H1 (cell line): ENCODE measurements around the gene CIPC. TPM values are rescaled to one million over a fixed set of nuclear protein-coding genes. Genes with fewer than 3 reads are reported as not detected.
A peak's percentile ranks its signal among the peaks of the same experiment; 100 is the strongest.

Source experiments
- CTCF ChIA-PET: fragments of 300-600 bp; sonication (Branson Sonifier 250); formaldehyde crosslinking; loops from one replicate; lab custom pipeline; 2021; ENCODE audit not compliant: partially characterized antibody; lab: Charles Lee
- POLR2A ChIA-PET: fragments of 300-600 bp; sonication (Branson Sonifier 250); formaldehyde crosslinking; loops from one replicate; lab custom pipeline; 2021; ENCODE audit warnings: inconsistent platforms; ENCODE audit not compliant: partially characterized antibody; lab: Charles Lee
- DNase-seq, 2 experiments: peaks; one replicate each; pipeline versions ENCODE4 v3.0.0 to v3.0.0-alpha.2; 2010 to 2022; ENCODE audit warnings: low spot score in 2 of 2, low read depth in 1 of 2, mixed read lengths in 1 of 2
- FAIRE-seq: peaks from 2 replicates; lab custom pipeline; 2011; peaks lifted over from hg19 to GRCh38; lab: Jason Lieb, UNC
- H2AFZ ChIP-seq: 2 replicates; pipeline ENCODE4 v1.8.1; 2012; ENCODE audit warnings: low read length, inconsistent platforms
- H2AK5ac ChIP-seq: 2 replicates; pipeline ENCODE4 v1.6.1; 2013; ENCODE audit warnings: low read depth, low read length
- H2BK120ac ChIP-seq: replicated peaks from 2 replicates; pipeline ENCODE3; 2013; ENCODE audit warnings: low read depth, low read length, inconsistent platforms
- H2BK12ac ChIP-seq: 2 replicates; pipeline ENCODE4 v1.6.1; 2013; ENCODE audit warnings: low read depth, low read length
- H2BK15ac ChIP-seq: 2 replicates; pipeline ENCODE4 v1.6.1; 2013; ENCODE audit warnings: low read length
- H2BK20ac ChIP-seq: 2 replicates; pipeline ENCODE4 v1.6.1; 2013; ENCODE audit warnings: low read length
- H2BK5ac ChIP-seq: 2 replicates; pipeline ENCODE4 v1.6.1; 2013; ENCODE audit warnings: low read depth, low read length
- H3K14ac ChIP-seq: 2 replicates; pipeline ENCODE4 v1.6.1; 2013; ENCODE audit warnings: inconsistent platforms; ENCODE audit not compliant: insufficient read length
- H3K18ac ChIP-seq: 2 replicates; pipeline ENCODE4 v1.6.1; 2013; ENCODE audit warnings: low read length; ENCODE audit errors: extremely low read depth
- H3K23ac ChIP-seq: 2 replicates; pipeline ENCODE4 v1.6.1; 2013; ENCODE audit warnings: inconsistent platforms; ENCODE audit not compliant: insufficient read length
- H3K23me2 ChIP-seq: 2 replicates; pipeline ENCODE4 v1.6.1; 2013; ENCODE audit warnings: low read depth, low read length
- H3K27ac ChIP-seq: 2 replicates; pipeline ENCODE4 v1.6.1; 2011; ENCODE audit warnings: low read depth, low read length, inconsistent platforms
- H3K27me3 ChIP-seq, 4 experiments: replicated peaks in 1 of 4; 1 replicate in 1 of 4; 2 replicates in 3 of 4; pipeline versions ENCODE4 v1.6.1 to v1.8.1; 2011 to 2013; ENCODE audit warnings: low read length in 3 of 4, mild to moderate bottlenecking in 3 of 4, inconsistent platforms in 2 of 4, mixed read lengths in 2 of 4, moderate library complexity in 1 of 4; ENCODE audit not compliant: control insufficient read depth in 3 of 4, insufficient read depth in 3 of 4; ENCODE audit errors: extremely low read depth in 1 of 4
- H3K36me3 ChIP-seq, 4 experiments: 2 replicates each; pipeline versions ENCODE4 v1.6.1 to v1.8.1; 2011 to 2013; ENCODE audit warnings: mild to moderate bottlenecking in 4 of 4, low read length in 3 of 4, moderate library complexity in 2 of 4, control low read depth in 1 of 4, inconsistent platforms in 1 of 4; ENCODE audit not compliant: insufficient read depth in 4 of 4, control insufficient read depth in 2 of 4
- H3K4ac ChIP-seq: replicated peaks from 2 replicates; pipeline ENCODE3; 2013; ENCODE audit warnings: low read length, low read depth, mixed read lengths, inconsistent platforms; ENCODE audit not compliant: insufficient read length
- H3K4me1 ChIP-seq, 4 experiments: replicated peaks in 1 of 4; 1 replicate in 1 of 4; 2 replicates in 3 of 4; pipeline versions ENCODE4 v1.6.1 to v1.8.1; 2011 to 2013; ENCODE audit warnings: low read length in 3 of 4, inconsistent platforms in 2 of 4, mixed read lengths in 1 of 4; ENCODE audit not compliant: insufficient read depth in 4 of 4, control insufficient read depth in 3 of 4
- H3K4me2 ChIP-seq, 2 experiments: 2 replicates each; pipeline versions ENCODE4 v1.6.1 to v1.8.1; 2011 to 2013; ENCODE audit warnings: low read depth in 2 of 2, low read length in 2 of 2, control low read depth in 1 of 2, inconsistent platforms in 1 of 2, mild to moderate bottlenecking in 1 of 2; ENCODE audit not compliant: insufficient read depth in 1 of 2
- H3K4me3 ChIP-seq, 4 experiments: fragments of 200-600, 300-600 bp in 1 of 4; sonication (generic), shearing (Covaris generic), sonication (Bioruptor Twin) in 1 of 4; 2 replicates each; pipeline versions ENCODE4 v1.5.1 to v1.8.1; 2011 to 2016; ENCODE audit warnings: low read length in 4 of 4, low read depth in 3 of 4, control low read depth in 2 of 4, inconsistent platforms in 2 of 4, mild to moderate bottlenecking in 2 of 4, mixed read lengths in 1 of 4, moderate library complexity in 1 of 4; ENCODE audit not compliant: insufficient read depth in 2 of 4; ENCODE audit errors: extremely low read depth in 1 of 4
- H3K56ac ChIP-seq: replicated peaks from 2 replicates; pipeline ENCODE3; 2013; ENCODE audit warnings: low read depth, mild to moderate bottlenecking, mixed read lengths, low read length, inconsistent platforms; ENCODE audit not compliant: insufficient read length
- H3K79me1 ChIP-seq: 2 replicates; pipeline ENCODE4 v1.6.1; 2013; ENCODE audit warnings: low read depth, low read length, control low read depth
- H3K79me2 ChIP-seq, 2 experiments: 2 replicates each; pipeline versions ENCODE4 v1.6.1 to v1.8.1; 2012 to 2013; ENCODE audit warnings: low read length in 2 of 2, mild to moderate bottlenecking in 2 of 2, inconsistent platforms in 1 of 2; ENCODE audit not compliant: insufficient read depth in 2 of 2, control insufficient read depth in 1 of 2
- H3K9ac ChIP-seq, 4 experiments: replicated peaks in 1 of 4; 1 replicate in 1 of 4; 2 replicates in 3 of 4; pipeline versions ENCODE4 v1.6.1 to v1.8.1; 2011 to 2013; ENCODE audit warnings: low read depth in 3 of 4, low read length in 3 of 4, control low read depth in 2 of 4, mild to moderate bottlenecking in 2 of 4, moderate library complexity in 2 of 4, inconsistent platforms in 1 of 4; ENCODE audit errors: extremely low read depth in 1 of 4
- H3K9me3 ChIP-seq, 2 experiments: 2 replicates each; pipeline versions ENCODE4 v1.6.1 to v1.8.1; 2012 to 2013; ENCODE audit warnings: mild to moderate bottlenecking in 2 of 2, moderate library complexity in 2 of 2, control low read depth in 1 of 2, inconsistent platforms in 1 of 2, low read depth in 1 of 2, low read length in 1 of 2, mixed read lengths in 1 of 2; ENCODE audit not compliant: insufficient read depth in 2 of 2
- H4K20me1 ChIP-seq, 2 experiments: replicated peaks in 1 of 2; 2 replicates each; pipeline versions ENCODE3 to v1.8.1; 2011 to 2013; ENCODE audit warnings: inconsistent platforms in 2 of 2, low read length in 2 of 2, mild to moderate bottlenecking in 1 of 2; ENCODE audit not compliant: insufficient read depth in 2 of 2, control insufficient read depth in 1 of 2
- H4K5ac ChIP-seq: 2 replicates; pipeline ENCODE4 v1.6.1; 2013; ENCODE audit warnings: low read length, low read depth, mixed read lengths, inconsistent platforms; ENCODE audit not compliant: insufficient read length
- H4K8ac ChIP-seq: 2 replicates; pipeline ENCODE4 v1.8.0; 2013; ENCODE audit warnings: mild to moderate bottlenecking, moderate library complexity, low read length, inconsistent platforms; ENCODE audit not compliant: insufficient read depth; ENCODE audit errors: extremely low read depth
- H4K91ac ChIP-seq: replicated peaks from 2 replicates; pipeline ENCODE3; 2013; ENCODE audit warnings: low read length, mixed read lengths, inconsistent platforms; ENCODE audit not compliant: insufficient read length
- WGBS, 2 experiments: shearing (Covaris generic) in 1 of 2; methylation state at CpG; one replicate each; pipeline versions ENCODE4 v1.1.6 to v1.1.7; 2013 to 2015; ENCODE audit warnings: low lambda C conversion rate in 2 of 2, mixed read lengths in 2 of 2, inconsistent platforms in 1 of 2, low coverage in 1 of 2, missing lambda C conversion rate in 1 of 2; ENCODE audit not compliant: insufficient replicate concordance in 2 of 2, insufficient coverage in 1 of 2, insufficient read length in 1 of 2; ENCODE audit errors: extremely low coverage in 1 of 2, missing lambda C conversion rate in 1 of 2; 5-methylcytosine and 5-hydroxymethylcytosine counted together
- polyA plus RNA-seq, 7 experiments: library from polyadenylated mRNA; depleted of rRNA in 3 of 7; stranded (reverse) in 5 of 7; unstranded in 2 of 7; fragments of >200 nt in 5 of 7; fragments of 200-250 nt in 2 of 7; gene quantifications; 1 replicate in 5 of 7; 2 replicates in 1 of 7; 4 replicates in 1 of 7; pipeline versions ENCODE4 v1.2.1 to v1.2.3, GENCODE V29; 2011 to 2013; ENCODE audit warnings: missing spikeins in 2 of 7, mixed read lengths in 2 of 7
- total RNA-seq: library from RNA; stranded (reverse); fragmentation: NEBNext Ultra II Directional; extraction: Animal tissue kit (Norgen Biotek cat#: 25700); gene quantifications from 2 replicates; pipeline ENCODE4 v1.2.1, GENCODE V29; 2021

The CIPC gene
- total and polyA plus RNA-seq, 2 of the 8 experiments (the other 6 are each of a cell fraction or from before 2014, with no cell fraction given), result 13.9 to 32.7 TPM

DNA sequence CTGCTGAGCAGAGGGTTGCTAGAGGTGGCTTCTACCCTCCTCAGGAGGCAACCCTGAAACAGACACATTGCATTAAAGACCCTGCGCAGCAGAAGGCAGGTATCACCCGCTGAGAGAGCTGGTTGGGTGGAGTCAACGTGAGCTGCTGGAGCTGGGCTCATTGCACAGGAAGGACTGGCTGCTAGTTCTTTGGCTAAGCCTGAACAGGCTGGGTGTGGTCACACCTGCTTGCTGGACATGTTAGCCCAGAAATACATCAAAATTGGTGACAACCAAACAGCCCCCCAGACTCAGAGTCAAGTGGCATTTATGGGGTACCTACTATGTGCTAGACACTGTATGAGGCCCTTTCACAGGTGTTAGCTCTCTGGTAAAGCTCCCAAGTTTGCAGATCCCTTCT is 35.8 kb upstream of the CIPC start:
- POLR2A ChIA-PET, result interaction anchor here (0.5 kb wide), 1 partner anchor 23 kb away, joined by 3 read pairs; no protein-coding TSS in a partner anchor
- no peak overlapping the region for H2BK5ac ChIP-seq
- CTCF ChIA-PET, result interaction anchor here (1.1 to 9.2 kb wide), 11 partner anchors 8 to 187 kb away, joined by 3 to 258 read pairs (median 8); no protein-coding TSS in a partner anchor
- H3K9me3 ChIP-seq, result no peaks in the 10 kb centered on the region
- no peaks in the 10 kb centered on the region for H3K36me3 ChIP-seq
- H4K20me1 ChIP-seq, result no peaks in the 10 kb centered on the region
- WGBS, 2 experiments, result 94% methylated on average over 3 of the region's 3 CpGs; no CpG with 5 or more reads in 1 of the 2 experiments
- no peaks in the 10 kb centered on the region for H3K23me2 ChIP-seq
- H4K8ac ChIP-seq, result no peak overlapping the region; the same call in 1 of the 2 replicates
- no peak overlapping the region for H3K23ac ChIP-seq
- H3K79me1 ChIP-seq, result no peaks in the 10 kb centered on the region
- no peak overlapping the region for H2BK120ac ChIP-seq
- DNase-seq (no peak), FAIRE-seq (no peak)
- 0 out of 2 replicates have a peak overlapping the region, but pooled peaks have one; percentile 7 for H2AFZ ChIP-seq
- H3K4me2 ChIP-seq, result no peak overlapping the region
- no peaks in the 10 kb centered on the region for H3K79me2 ChIP-seq
- H3K18ac ChIP-seq, result no peak overlapping the region
- H3K14ac ChIP-seq, result no peak overlapping the region
- no peak overlapping the region for H4K5ac ChIP-seq
- no peaks in the 10 kb centered on the region for H3K27me3 ChIP-seq
- no peak overlapping the region for H2BK15ac ChIP-seq
- no peak overlapping the region for H3K4me3 ChIP-seq
- peak overlapping the region; percentile 52; the same call in 1 of the 2 replicates for H2BK20ac ChIP-seq
- H3K9ac ChIP-seq, result no peak overlapping the region
- H3K4me1 ChIP-seq, result peaks cover 3 to 12% (median 4%) of the 10 kb centered on the region in 4 experiments; a peak in 5 of 7 replicates
- H2BK12ac ChIP-seq, result no peak overlapping the region
- H3K56ac ChIP-seq, result no peak overlapping the region
- no peak overlapping the region for H3K27ac ChIP-seq
- no peak overlapping the region for H2AK5ac ChIP-seq
- H4K91ac ChIP-seq, result no peak overlapping the region
- H3K4ac ChIP-seq, result no peak overlapping the region
